ENCODE data around the gene SMIM10L2A. TPM values are rescaled to one million over a fixed set of nuclear protein-coding genes. Genes with fewer than 3 reads are reported as not detected.
A peak's percentile ranks its signal among the peaks of the same experiment; 100 is the strongest.

SMIM10L2A gene
- total and polyA plus RNA-seq, 7 donors = 0.08 to 0.58 (median 0.14) TPM

GRCh38 chrX:135425026-135425965 lies 3.6 kb downstream of the SMIM10L2A start:
- WGBS, 3 donors = 23 to 50% (median 34%) methylated on average over 8 to 16 of the region's 16 CpGs
- no peak for ATAC-seq
- Histone ChIP-seq H3K27ac (no peak overlapping the region), H3K36me3 (ENCODE audit: insufficient read depth in 1 of 2, low read depth in 1 of 2) (no peaks in the 10 kb centered on the region), H3K27me3 (ENCODE audit: insufficient read depth in 3 of 3, low read length in 2 of 3) (peaks cover 0 to 19% (median 0%) of the 10 kb centered on the region in 3 donors), H3K4me3 (no peak overlapping the region), H3K9me3 (no peaks in the 10 kb centered on the region), H3K4me1 (no peaks in the 10 kb centered on the region)
- intact Hi-C loops (cut with DNase I) = no loop called here
- TF ChIP-seq, protein P1, sequence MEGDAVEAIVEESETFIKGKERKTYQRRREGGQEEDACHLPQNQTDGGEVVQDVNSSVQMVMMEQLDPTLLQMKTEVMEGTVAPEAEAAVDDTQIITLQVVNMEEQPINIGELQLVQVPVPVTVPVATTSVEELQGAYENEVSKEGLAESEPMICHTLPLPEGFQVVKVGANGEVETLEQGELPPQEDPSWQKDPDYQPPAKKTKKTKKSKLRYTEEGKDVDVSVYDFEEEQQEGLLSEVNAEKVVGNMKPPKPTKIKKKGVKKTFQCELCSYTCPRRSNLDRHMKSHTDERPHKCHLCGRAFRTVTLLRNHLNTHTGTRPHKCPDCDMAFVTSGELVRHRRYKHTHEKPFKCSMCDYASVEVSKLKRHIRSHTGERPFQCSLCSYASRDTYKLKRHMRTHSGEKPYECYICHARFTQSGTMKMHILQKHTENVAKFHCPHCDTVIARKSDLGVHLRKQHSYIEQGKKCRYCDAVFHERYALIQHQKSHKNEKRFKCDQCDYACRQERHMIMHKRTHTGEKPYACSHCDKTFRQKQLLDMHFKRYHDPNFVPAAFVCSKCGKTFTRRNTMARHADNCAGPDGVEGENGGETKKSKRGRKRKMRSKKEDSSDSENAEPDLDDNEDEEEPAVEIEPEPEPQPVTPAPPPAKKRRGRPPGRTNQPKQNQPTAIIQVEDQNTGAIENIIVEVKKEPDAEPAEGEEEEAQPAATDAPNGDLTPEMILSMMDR (IDR thresholded peaks at IDR 0.05) = no peak
- peak in 1 of 2 donors; percentile 46 for DNase-seq

DNA sequence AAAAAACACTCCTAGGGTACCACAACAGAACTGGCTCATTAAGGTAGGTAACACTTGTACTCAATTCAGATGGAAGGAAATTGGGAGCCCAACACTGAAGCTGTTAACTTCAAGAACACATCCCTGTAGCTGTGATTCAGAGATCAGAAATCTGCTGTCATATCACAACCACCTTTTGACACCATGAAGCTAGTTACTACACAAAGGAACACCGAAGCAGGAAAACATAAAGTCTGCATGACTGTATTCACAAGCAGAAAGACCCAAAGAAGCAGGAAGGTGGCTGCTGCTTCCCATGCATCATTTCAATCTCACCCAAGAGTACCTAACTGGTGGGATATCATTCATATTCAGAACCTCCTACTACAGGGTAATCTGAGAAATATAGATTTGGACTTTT lies 7.7 kb downstream of the SMIM10L2A start:
- no peak for DNase-seq
- no peak for ATAC-seq
- intact Hi-C loops (cut with DNase I) = no loop called here
- H3K4me1 ChIP-seq = no peaks in the 10 kb centered on the region
- no peaks in the 10 kb centered on the region for H3K9me3 ChIP-seq
- H3K36me3 ChIP-seq (ENCODE audit: insufficient read depth in 1 of 2, low read depth in 1 of 2) = no peaks in the 10 kb centered on the region
- 78 to 84% (median 83%) methylated on average over 1 of the region's 1 CpG for WGBS, 3 donors
- no peak overlapping the region for H3K27ac ChIP-seq
- H3K4me3 ChIP-seq = no peak overlapping the region
- TF ChIP-seq, protein P1 (IDR thresholded peaks at IDR 0.05) = no peak
- H3K27me3 ChIP-seq (ENCODE audit: insufficient read depth in 3 of 3, low read length in 2 of 3) = peaks cover 0 to 20% (median 6%) of the 10 kb centered on the region in 3 donors

DNA sequence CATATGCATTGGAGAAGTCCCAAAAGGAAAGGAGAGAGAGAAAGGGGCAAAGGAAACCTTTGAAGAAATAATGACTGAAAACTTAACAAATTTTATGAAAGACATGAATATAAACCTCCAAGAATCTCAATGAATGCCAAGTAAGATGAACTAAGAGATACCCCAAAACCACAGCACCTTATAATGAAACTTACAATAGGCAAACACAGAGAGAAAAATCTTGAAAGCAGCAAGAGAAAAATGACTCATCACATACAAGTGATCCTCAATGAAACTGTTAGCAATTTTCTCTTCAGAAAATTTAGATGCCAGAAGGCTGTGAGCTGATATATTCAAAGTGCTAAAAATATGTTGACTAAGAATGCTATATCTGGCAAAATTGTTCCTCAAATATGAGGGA lies 10.1 kb downstream of the SMIM10L2A start:
- no peaks in the 10 kb centered on the region for H3K4me1 ChIP-seq
- H3K36me3 ChIP-seq (ENCODE audit: insufficient read depth in 1 of 2, low read depth in 1 of 2) = no peaks in the 10 kb centered on the region
- DNase-seq (no peak), ATAC-seq (no peak)
- H3K9me3 ChIP-seq = no peaks in the 10 kb centered on the region
- TF ChIP-seq, protein P1 (IDR thresholded peaks at IDR 0.05) = no peak
- no peak overlapping the region for H3K27ac ChIP-seq
- H3K4me3 ChIP-seq = no peak overlapping the region
- intact Hi-C loops (cut with DNase I) = no loop called here
- peaks cover 0 to 17% (median 6%) of the 10 kb centered on the region in 3 donors for H3K27me3 ChIP-seq (ENCODE audit: insufficient read depth in 3 of 3, low read length in 2 of 3)

DNA sequence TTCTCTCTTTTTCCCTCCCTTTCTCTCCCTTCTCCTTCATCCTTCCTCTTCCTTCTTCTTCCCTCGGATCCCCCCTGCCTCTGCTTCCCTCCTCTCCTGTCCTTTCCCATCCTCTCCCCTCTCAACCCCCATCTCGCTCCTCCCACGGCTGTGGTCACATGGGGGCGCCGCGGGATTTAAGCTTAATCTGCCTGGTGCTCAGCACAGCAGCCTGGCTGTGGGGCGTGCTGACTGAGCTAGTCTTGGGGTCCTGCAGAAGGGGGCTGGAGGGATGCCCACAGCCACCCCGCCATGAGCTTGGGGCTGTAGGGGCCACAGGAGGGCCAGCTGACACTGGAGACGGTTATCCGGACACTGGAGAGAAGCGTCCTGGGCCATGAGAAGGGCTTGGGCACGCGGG lies 10.7 kb downstream of the SMIM10L2A start:
- 53 to 75% (median 71%) methylated on average over 9 to 13 of the region's 13 CpGs for WGBS, 3 donors
- Histone ChIP-seq H3K4me3 (no peak overlapping the region), H3K36me3 (ENCODE audit: insufficient read depth in 1 of 2, low read depth in 1 of 2) (no peaks in the 10 kb centered on the region), H3K9me3 (no peaks in the 10 kb centered on the region), H3K27me3 (ENCODE audit: insufficient read depth in 3 of 3, low read length in 2 of 3) (peaks cover 0 to 17% (median 6%) of the 10 kb centered on the region in 3 donors), H3K4me1 (no peaks in the 10 kb centered on the region), H3K27ac (no peak overlapping the region)
- DNase-seq (no peak), ATAC-seq (no peak)
- intact Hi-C loops (cut with DNase I) = no loop called here
- TF ChIP-seq, protein P1 (IDR thresholded peaks at IDR 0.05) = no peak

All from psoas muscle (tissue), 8 donors.